K562 (cell line): ENCODE data around the gene CDK4. TPM values are rescaled to one million over a fixed set of nuclear protein-coding genes. Genes with fewer than 3 reads are reported as not detected.

ENCODE experiments used
- ATAC-seq: fragments of 200-7000 bp; cut with Tn5 transposase; 3 replicates; pipeline ENCODE4 v1.9.1; 2020; ENCODE audit warnings: moderate library complexity
- BruUV-seq: library from RNA; stranded (reverse); fragments of 400-500 nt; replicated peaks from 2 replicates; lab custom pipeline; 2021; lab: Mats Ljungman, UMichigan
- CTCF ChIA-PET: fragments of 300-600 bp; formaldehyde crosslinking; extraction: SDS; loops from one replicate; lab custom pipeline; 2021; ENCODE audit warnings: low intra/inter-chr PET ratio; lab: Yijun Ruan, JAX
- POLR2A ChIA-PET: fragments of 300-600, 350-650 bp; sonication (Branson Sonifier 250); formaldehyde crosslinking; extraction: SDS; loops from one replicate; lab custom pipeline; 2021; ENCODE audit warnings: antibody characterized with exemption, inconsistent platforms; lab: Yijun Ruan, JAX
- DNase-seq, 4 experiments: peaks; one replicate each; pipeline versions ENCODE4 v3.0.0 to v3.0.0-alpha.2; 2011 to 2018; ENCODE audit warnings: low spot score in 3 of 4, mixed read lengths in 3 of 4; ENCODE audit errors: extremely low read depth in 1 of 4
- FAIRE-seq: peaks from 2 replicates; lab custom pipeline; 2011; peaks lifted over from hg19 to GRCh38; lab: Jason Lieb, UNC
- H2AFZ ChIP-seq: 2 replicates; pipeline ENCODE4 v1.6.0; 2011; ENCODE audit warnings: low read depth, low read length, control low read depth, inconsistent platforms
- H3K27ac ChIP-seq: fragments of 200-600 bp; 3 replicates; pipeline ENCODE4 v1.8.0; 2011; ENCODE audit warnings: low read depth, mild to moderate bottlenecking, control low read depth, inconsistent platforms, low read length, moderate library complexity, mixed read lengths; ENCODE audit errors: extremely low read depth
- H3K27me3 ChIP-seq, 2 experiments: fragments of 300-600 bp in 1 of 2; 2 replicates in 1 of 2; 3 replicates in 1 of 2; pipeline versions ENCODE4 v1.6.0 to v1.8.0; 2011; ENCODE audit warnings: inconsistent platforms in 2 of 2, low read length in 2 of 2, mild to moderate bottlenecking in 1 of 2, mixed read lengths in 1 of 2, moderate library complexity in 1 of 2; ENCODE audit not compliant: control insufficient read depth in 2 of 2, insufficient read depth in 2 of 2
- H3K36me3 ChIP-seq: fragments of 300-600 bp; 3 replicates; pipeline ENCODE4 v1.8.0; 2011; ENCODE audit warnings: mild to moderate bottlenecking, low read length, inconsistent platforms; ENCODE audit not compliant: control insufficient read depth, insufficient read depth
- H3K4me1 ChIP-seq, 2 experiments: fragments of 200-600 bp in 1 of 2; replicated peaks in 1 of 2; 2 replicates in 1 of 2; 3 replicates in 1 of 2; pipeline versions ENCODE4 v1.5.1 to v1.8.0; 2011; ENCODE audit warnings: inconsistent platforms in 2 of 2, low read length in 2 of 2, mild to moderate bottlenecking in 1 of 2, mixed read lengths in 1 of 2, moderate library complexity in 1 of 2; ENCODE audit not compliant: control insufficient read depth in 2 of 2, insufficient read depth in 2 of 2
- H3K4me2 ChIP-seq: 2 replicates; pipeline ENCODE4 v1.6.1; 2011; ENCODE audit warnings: low read length, control low read depth, inconsistent platforms, mixed read lengths; ENCODE audit not compliant: insufficient read depth
- H3K4me3 ChIP-seq: fragments of 200-600 bp; sonication (generic), shearing (Covaris generic); 2 replicates; pipeline ENCODE4 v1.5.1; 2016; ENCODE audit warnings: control low read depth, inconsistent platforms
- H3K79me2 ChIP-seq: fragments of 200-600 bp; 3 replicates; pipeline ENCODE4 v1.8.0; 2011; ENCODE audit warnings: low read length, inconsistent platforms; ENCODE audit not compliant: control insufficient read depth, insufficient read depth
- H3K9ac ChIP-seq, 2 experiments: 2 replicates each; pipeline versions ENCODE4 v1.6.0 to v1.6.1; 2011; ENCODE audit warnings: low read depth in 2 of 2, low read length in 2 of 2, control low read depth in 1 of 2, inconsistent platforms in 1 of 2, mild to moderate bottlenecking in 1 of 2, mixed read lengths in 1 of 2; ENCODE audit not compliant: insufficient read depth in 1 of 2
- H3K9me1 ChIP-seq: one replicate; pipeline ENCODE4 v1.6.0; 2011; ENCODE audit warnings: inconsistent platforms, mild to moderate bottlenecking, low read length, moderate library complexity; ENCODE audit not compliant: control insufficient read depth, insufficient read depth
- H3K9me3 ChIP-seq: replicated peaks from 2 replicates; pipeline ENCODE4 v1.5.1; 2011; ENCODE audit warnings: low read depth, low read length, inconsistent platforms; ENCODE audit not compliant: control insufficient read depth, insufficient read depth
- H4K20me1 ChIP-seq: replicated peaks from 2 replicates; pipeline ENCODE4 v1.6.1; 2011; ENCODE audit warnings: low read length, inconsistent platforms, mixed read lengths; ENCODE audit not compliant: control insufficient read depth, insufficient read depth
- CHCHD3 ChIP-seq: fragments of 250-450 bp; sonication (Bioruptor Pico); IDR thresholded peaks from 2 replicates; pipeline ENCODE4 v2.1.2; 2022; ENCODE audit warnings: mild to moderate bottlenecking
- ELF1 ChIP-seq: fragments of 200-800 bp; sonication (Bioruptor generic); IDR thresholded peaks from 2 replicates; pipeline ENCODE4 v1.6.1; 2016; ENCODE audit warnings: missing genetic modification characterization, missing compliant biosample characterization
- ERF ChIP-seq: fragments of 450-650 bp; formaldehyde crosslinking; IDR thresholded peaks from 2 replicates; pipeline ENCODE4 v1.4.0; 2020; ENCODE audit warnings: mild to moderate bottlenecking, mixed read lengths
- ESRRA ChIP-seq: fragments of 450-650 bp; IDR thresholded peaks from 2 replicates; pipeline ENCODE4 v1.6.1; 2014; ENCODE audit warnings: low read depth, mild to moderate bottlenecking, moderate library complexity, borderline replicate concordance
- NBN ChIP-seq: fragments of 450-650 bp; IDR thresholded peaks from 2 replicates; pipeline ENCODE4 v1.6.1; 2016; ENCODE audit warnings: low read depth, mild to moderate bottlenecking
- OTX1 ChIP-seq: fragments of 450-650 bp; formaldehyde crosslinking; IDR thresholded peaks from 2 replicates; pipeline ENCODE4 v1.4.0; 2022; ENCODE audit warnings: mild to moderate bottlenecking
- RFX1 ChIP-seq: fragments of 450-650 bp; IDR thresholded peaks from 2 replicates; pipeline ENCODE4 v1.6.1; 2016; ENCODE audit warnings: mild to moderate bottlenecking, moderate library complexity
- SPI1 ChIP-seq: IDR thresholded peaks from 2 replicates; pipeline ENCODE4 v1.6.1; 2011; ENCODE audit warnings: low read depth, low read length, control low read depth, borderline replicate concordance
- TAF15 ChIP-seq: fragments of 200-400 bp; formaldehyde crosslinking; IDR thresholded peaks from 2 replicates; pipeline ENCODE4 v1.6.1; 2017; ENCODE audit warnings: mild to moderate bottlenecking, low read depth, low read length, moderate library complexity
- WGBS: fragments of 100-300 bp; shearing (Covaris generic); methylation state at CpG from one replicate; pipeline ENCODE4 v1.1.6; 2016; ENCODE audit warnings: low coverage, mixed read lengths; ENCODE audit not compliant: insufficient coverage; ENCODE audit errors: missing lambda C conversion rate; 5-methylcytosine and 5-hydroxymethylcytosine counted together
- in situ Hi-C: fragments of 300-500 bp; cut with MboI; formaldehyde crosslinking; loops from 4 replicates; pipeline ENCODE4 v1.15.0; 2018; ENCODE audit warnings: inconsistent platforms, mixed read lengths
- intact Hi-C: fragments of 100-400 bp; cut with micrococcal nuclease; formaldehyde crosslinking; loops from 2 replicates; pipeline ENCODE4 v1.14.2; 2022
- polyA plus RNA-seq, 8 experiments: library from polyadenylated mRNA; depleted of rRNA in 4 of 8; stranded (reverse) in 5 of 8; unstranded in 3 of 8; fragments of >200 nt; fragmentation: Nextera tagmentation in 2 of 8; fragmentation: Illumina TruSeq in 1 of 8; extraction: Ambion mirVana in 2 of 8; extraction: Trizol in 1 of 8; gene quantifications; 2 replicates each; pipeline versions ENCODE4 v1.2.1 to v1.2.3, GENCODE V29; 2011 to 2014; ENCODE audit warnings: inconsistent platforms in 1 of 8, missing spikeins in 1 of 8
- total RNA-seq, 7 experiments: library from RNA; depleted of rRNA in 6 of 7; stranded (reverse); fragments of >200 nt in 6 of 7; fragmentation: Illumina TruSeq in 2 of 7; extraction: Trizol in 2 of 7; gene quantifications; 2 replicates each; pipeline versions ENCODE4 v1.2.1 to v1.2.3, GENCODE V29; 2011 to 2021; ENCODE audit warnings: low replicate concordance in 1 of 7
- TF ChIP-seq, protein P1 (sequence below): fragments of 450-650 bp; IDR thresholded peaks from 2 replicates; pipeline ENCODE4 v1.7.0; 2016; ENCODE audit warnings: borderline replicate concordance

The CDK4 gene
- total and polyA plus RNA-seq, 9 of the 15 experiments (the other 6 are each of a cell fraction or from before 2014, with no cell fraction given) = 37.8 to 436 (median 238) TPM

DNA sequence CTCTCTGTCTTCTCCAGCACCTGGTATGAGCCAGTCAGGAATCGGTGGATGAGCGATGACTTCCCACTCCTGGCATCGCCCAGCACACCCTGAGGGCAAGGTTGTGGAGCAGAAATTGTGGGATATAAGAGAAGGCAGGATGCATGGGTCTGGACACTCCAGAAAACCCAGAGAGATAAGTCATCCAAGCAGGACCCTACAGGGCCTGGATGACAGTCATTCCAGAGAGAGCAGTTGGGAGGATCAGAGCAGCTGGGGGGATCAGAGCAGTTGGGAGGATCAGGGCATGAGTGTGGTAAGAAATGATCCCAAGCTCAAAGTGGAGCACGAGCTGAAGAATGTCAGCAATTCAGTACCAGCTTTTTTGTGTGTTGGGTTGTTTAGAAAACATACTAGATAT is 17.5 kb downstream of the CDK4 start:
- DNase-seq (no peak), ATAC-seq (no peak), FAIRE-seq (no peak)
- in situ Hi-C loops (loop anchor here (5.0 kb wide), 1 partner anchor 107 kb away; no protein-coding TSS in a partner anchor), intact Hi-C loops (no loop called here)
- peaks cover 31 to 66% of the 10 kb centered on the region in 2 experiments for H3K27me3 ChIP-seq
- TF ChIP-seq, protein P1, sequence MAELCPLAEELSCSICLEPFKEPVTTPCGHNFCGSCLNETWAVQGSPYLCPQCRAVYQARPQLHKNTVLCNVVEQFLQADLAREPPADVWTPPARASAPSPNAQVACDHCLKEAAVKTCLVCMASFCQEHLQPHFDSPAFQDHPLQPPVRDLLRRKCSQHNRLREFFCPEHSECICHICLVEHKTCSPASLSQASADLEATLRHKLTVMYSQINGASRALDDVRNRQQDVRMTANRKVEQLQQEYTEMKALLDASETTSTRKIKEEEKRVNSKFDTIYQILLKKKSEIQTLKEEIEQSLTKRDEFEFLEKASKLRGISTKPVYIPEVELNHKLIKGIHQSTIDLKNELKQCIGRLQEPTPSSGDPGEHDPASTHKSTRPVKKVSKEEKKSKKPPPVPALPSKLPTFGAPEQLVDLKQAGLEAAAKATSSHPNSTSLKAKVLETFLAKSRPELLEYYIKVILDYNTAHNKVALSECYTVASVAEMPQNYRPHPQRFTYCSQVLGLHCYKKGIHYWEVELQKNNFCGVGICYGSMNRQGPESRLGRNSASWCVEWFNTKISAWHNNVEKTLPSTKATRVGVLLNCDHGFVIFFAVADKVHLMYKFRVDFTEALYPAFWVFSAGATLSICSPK = no peak
- no peak for TF ChIP-seq OTX1
- no peak for TF ChIP-seq CHCHD3 (CRISPR knock-in tag)
- no peak for TF ChIP-seq NBN
- TF ChIP-seq SPI1 = no peak
- TF ChIP-seq TAF15 = no peak
- no peak for TF ChIP-seq ESRRA
- no peak for TF ChIP-seq ELF1 (tag)
- no peak for TF ChIP-seq RFX1
- no peak for TF ChIP-seq ERF (CRISPR knock-in tag)
- H3K4me2 ChIP-seq = no peak overlapping the region
- WGBS = 9% methylated on average over 4 of the region's 4 CpGs
- no peak overlapping the region for H2AFZ ChIP-seq
- peak overlapping the region in 1 of 2 experiments; percentile 12; a peak in 1 of 4 replicates for H3K9ac ChIP-seq
- POLR2A ChIA-PET = interaction anchor here (1.2 to 3.5 kb wide), 3 partner anchors 11 to 220 kb away, joined by 4 to 15 read pairs (median 5); partner anchors contain the start of gene TSPAN31
- peaks cover 4% of the 10 kb centered on the region for H3K9me1 ChIP-seq
- H3K36me3 ChIP-seq = no peaks in the 10 kb centered on the region
- no peaks in the 10 kb centered on the region for H4K20me1 ChIP-seq
- peaks cover 9 to 28% of the 10 kb centered on the region in 2 experiments; a peak in 4 of 5 replicates for H3K4me1 ChIP-seq
- H3K4me3 ChIP-seq = no peak overlapping the region
- H3K9me3 ChIP-seq = no peaks in the 10 kb centered on the region
- H3K79me2 ChIP-seq = no peaks in the 10 kb centered on the region
- CTCF ChIA-PET = interaction anchor here (2.3 kb wide), 1 partner anchor 151 kb away, joined by 17 read pairs; no protein-coding TSS in a partner anchor
- no TSS peak for BruUV-seq
- no peak overlapping the region for H3K27ac ChIP-seq
